ENCODE measurements around the gene CHD6. TPM values are rescaled to one million over a fixed set of nuclear protein-coding genes. Genes with fewer than 3 reads are reported as not detected.
"Not testable (repeated sequence)": the region's sequence is repeated elsewhere in the genome, so short reads cannot be mapped to it uniquely, and the experiment has no call there.

CHD6 gene
- total and polyA plus RNA-seq, 11 donors = 6.5 to 52.8 (median 38.9) TPM

DNA sequence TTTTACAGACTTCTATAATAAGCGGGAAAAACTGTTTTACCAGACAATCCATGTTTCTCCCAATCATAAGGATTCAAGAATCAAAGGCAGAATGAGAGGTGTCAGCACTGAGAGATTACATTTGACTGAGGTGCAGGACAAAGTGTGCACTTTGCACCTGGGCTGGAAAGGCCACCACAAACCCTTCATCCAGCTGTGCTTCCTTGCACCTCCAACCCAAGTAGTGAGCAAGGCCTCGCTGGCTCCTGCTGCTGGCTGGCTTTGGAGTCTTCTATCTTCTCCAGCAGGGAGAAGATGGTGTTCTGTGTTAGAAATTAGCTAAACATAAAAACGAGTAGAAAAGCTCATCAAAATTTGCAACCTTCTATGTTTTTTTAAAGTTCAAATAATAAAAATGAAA lies 77.7 kb downstream of the CHD6 start:
- Histone ChIP-seq H3K36me3 (peaks cover 0 to 18% (median 4%) of the 10 kb centered on the region in 9 donors), H3K4me1 (peaks cover 0 to 20% (median 0%) of the 10 kb centered on the region in 12 donors), H3K9me3 (peaks cover 0 to 14% (median 0%) of the 10 kb centered on the region in 12 donors), H3K4me3 (no peak overlapping the region), H3K27me3 (no peaks in the 10 kb centered on the region), H3K27ac (no peak overlapping the region)
- TF ChIP-seq CTCF (IDR thresholded peaks at IDR 0.05) = no peak
- no peak for TF ChIP-seq POLR2A (IDR thresholded peaks at IDR 0.05)
- ATAC-seq (no peak), DNase-seq (no peak)
- WGBS, 4 donors = 76 to 83% (median 79%) methylated on average over 3 of the region's 3 CpGs
- intact Hi-C loops (cut with DNase I) = no loop called here

GRCh38 chr20:41538810-41539596 lies 79.2 kb downstream of the CHD6 start:
- DNase-seq (no peak), ATAC-seq (no peak)
- Histone ChIP-seq H3K9me3 (peaks cover 0 to 14% (median 0%) of the 10 kb centered on the region in 12 donors), H3K4me1 (peaks cover 0 to 20% (median 0%) of the 10 kb centered on the region in 12 donors), H3K27me3 (no peaks in the 10 kb centered on the region), H3K36me3 (peaks cover 0 to 18% (median 4%) of the 10 kb centered on the region in 9 donors), H3K27ac (no peak overlapping the region), H3K4me3 (no peak overlapping the region)
- intact Hi-C loops (cut with DNase I) = no loop called here
- 93 to 96% (median 95%) methylated on average over 8 of the region's 8 CpGs for WGBS, 4 donors
- no peak for TF ChIP-seq CTCF (IDR thresholded peaks at IDR 0.05)
- TF ChIP-seq POLR2A (IDR thresholded peaks at IDR 0.05) = no peak

DNA sequence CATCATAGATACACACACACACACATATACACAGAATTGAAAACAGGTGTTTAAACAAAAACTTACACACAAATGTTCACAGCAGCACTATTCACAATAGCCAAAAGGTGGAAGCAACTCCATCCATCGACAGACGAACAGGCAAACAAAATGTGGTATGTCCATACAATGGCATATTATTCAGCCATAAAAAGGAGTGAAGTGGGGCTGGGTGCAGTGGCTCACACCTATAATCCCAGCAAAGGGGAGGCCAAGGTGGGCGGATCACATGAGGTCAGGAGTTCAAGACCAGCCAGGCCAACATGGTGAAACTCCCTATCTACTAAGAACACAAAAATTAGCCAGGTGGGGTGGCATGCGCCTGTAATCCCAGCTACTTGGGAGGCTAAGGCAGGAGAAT lies 80.3 kb downstream of the CHD6 start:
- Histone ChIP-seq H3K36me3 (peaks cover 0 to 20% (median 6%) of the 10 kb centered on the region in 9 donors), H3K4me1 (peaks cover 0 to 20% (median 0%) of the 10 kb centered on the region in 12 donors), H3K27me3 (no peaks in the 10 kb centered on the region), H3K27ac (no peak overlapping the region), H3K9me3 (peaks cover 0 to 14% (median 0%) of the 10 kb centered on the region in 12 donors), H3K4me3 (no peak overlapping the region)
- ATAC-seq (no peak), DNase-seq (no peak)
- intact Hi-C loops (cut with DNase I) = no loop called here
- TF ChIP-seq POLR2A (IDR thresholded peaks at IDR 0.05) (no peak), CTCF (IDR thresholded peaks at IDR 0.05) (no peak)
- 93 to 100% (median 98%) methylated on average over 4 of the region's 4 CpGs for WGBS, 4 donors

DNA sequence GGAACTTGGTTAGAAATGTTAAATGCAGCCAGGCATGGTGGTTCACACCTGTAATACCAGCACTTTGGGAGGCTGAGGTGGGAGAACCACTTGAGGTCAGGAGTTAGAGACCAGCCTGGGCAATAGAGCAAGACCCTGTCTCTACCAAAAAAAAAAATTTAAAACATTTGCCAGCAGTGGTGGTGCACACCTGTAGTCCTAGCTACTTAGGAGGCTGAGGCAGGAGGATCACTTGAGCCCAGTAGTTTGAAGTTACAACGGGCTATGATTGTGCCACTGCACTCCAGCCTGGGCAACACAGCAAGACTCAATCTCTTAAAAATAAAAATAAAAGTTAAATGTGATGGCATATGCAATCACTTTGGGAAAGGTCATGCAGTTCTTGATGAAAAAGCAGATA lies 82.6 kb downstream of the CHD6 start:
- ATAC-seq; H3K27me3 ChIP-seq; H3K27ac ChIP-seq; H3K4me1 ChIP-seq; intact Hi-C loops (cut with DNase I); DNase-seq; H3K4me3 ChIP-seq: not testable (repeated sequence)
- Histone ChIP-seq H3K36me3 (peaks cover 0 to 34% (median 27%) of the 10 kb centered on the region in 9 donors), H3K9me3 (peaks cover 0 to 14% (median 0%) of the 10 kb centered on the region in 12 donors)
- 96 to 98% (median 98%) methylated on average over 1 of the region's 1 CpG for WGBS, 4 donors

Data from heart left ventricle (tissue), 16 donors.